Measurements from ENCODE around the gene FBP1. TPM values are rescaled to one million over a fixed set of nuclear protein-coding genes. Genes with fewer than 3 reads are reported as not detected.
A peak's percentile ranks its signal among the peaks of the same experiment; 100 is the strongest.

Gene FBP1
- total and polyA plus RNA-seq, 10 of the 15 experiments (the other 5 are each of a cell fraction or from before 2014, with no cell fraction given), result 0.11 to 0.38 (median 0.15) TPM; not detected in 7

DNA sequence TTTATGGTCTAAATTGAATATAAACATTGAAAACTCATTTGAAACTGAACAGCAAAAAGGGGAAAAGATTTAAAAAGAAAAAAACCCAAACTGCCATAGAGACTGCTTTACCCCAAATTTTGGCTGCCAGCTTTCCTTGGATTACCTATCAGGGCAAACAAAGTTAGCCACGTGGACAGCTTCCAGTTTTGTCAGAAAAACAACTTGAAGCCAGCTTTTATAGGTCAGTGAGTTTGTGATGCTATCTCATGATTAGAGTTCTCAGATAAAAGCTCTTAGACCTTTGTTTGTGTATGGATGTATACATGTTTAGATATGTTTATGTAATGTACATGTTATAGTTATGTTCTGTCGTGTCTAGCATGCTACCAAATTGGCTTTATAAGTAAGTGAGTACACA is 61.7 kb downstream of the FBP1 start:
- intact Hi-C loops (cut with micrococcal nuclease; ENCODE audit: unreplicated experiment), result no loop called here
- H2AFZ ChIP-seq (ENCODE audit: control insufficient read depth, low read depth, low read length), result no peak overlapping the region
- no peak for ATAC-seq

DNA sequence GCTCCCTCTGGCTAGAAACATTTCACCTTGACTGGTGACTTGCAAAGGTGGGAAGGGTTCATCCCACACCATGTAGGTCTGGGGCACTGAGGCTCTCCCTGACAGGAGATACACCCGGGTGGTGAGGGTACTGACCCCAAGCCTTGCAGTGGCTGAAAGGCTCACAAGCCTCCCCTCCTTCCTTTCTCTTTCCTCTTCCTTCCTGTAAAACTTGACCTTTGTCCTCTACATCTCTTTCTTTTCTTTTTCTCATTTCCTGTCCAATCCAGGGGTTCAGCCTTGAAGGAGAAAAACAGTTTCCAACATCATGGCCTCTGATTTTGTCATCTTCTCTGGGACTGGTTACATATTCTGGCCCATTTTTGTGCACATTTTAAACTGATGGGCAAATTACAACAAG is 62.3 kb downstream of the FBP1 start:
- Histone ChIP-seq H3K9me3 (replicated peaks; ENCODE audit: control insufficient read depth, insufficient read depth, low read length) (no peaks in the 10 kb centered on the region), H3K9ac (ENCODE audit: control insufficient read depth, insufficient read depth, low read length) (no peak overlapping the region), H4K20me1 (ENCODE audit: control insufficient read depth, insufficient read depth) (no peaks in the 10 kb centered on the region), H3K4me1 (ENCODE audit: control insufficient read depth, insufficient read depth, low read length) (no peaks in the 10 kb centered on the region; the same call in 1 of the 2 replicates), H3K36me3 (ENCODE audit: control insufficient read depth in 2 of 2, insufficient read depth in 2 of 2, low read length in 1 of 2) (no peaks in the 10 kb centered on the region), H3K79me2 (ENCODE audit: control insufficient read depth, insufficient read depth, low read length) (no peaks in the 10 kb centered on the region), H3K4me2 (ENCODE audit: control insufficient read depth, insufficient read depth) (no peak overlapping the region), H2AFZ (ENCODE audit: control insufficient read depth, low read depth, low read length) (no peak overlapping the region), H3K4me3 (no peak overlapping the region), H3K27ac (ENCODE audit: control insufficient read depth, insufficient read depth) (no peak overlapping the region), H3K27me3 (replicated peaks in 1 of 2; ENCODE audit: control insufficient read depth in 2 of 2, insufficient read depth in 2 of 2, low read length in 1 of 2) (no peaks in the 10 kb centered on the region)
- no peak for TF ChIP-seq CHD1 (IDR thresholded peaks at IDR 0.05; ENCODE audit: low read depth, low read length)
- TF ChIP-seq NR2F1 (conservative IDR thresholded peaks at IDR 0.05), result 0 out of 2 replicates have a peak, but pooled peaks have one; percentile 27
- TF ChIP-seq HDGF (IDR thresholded peaks at IDR 0.05), result no peak
- TF ChIP-seq NR2C2 (IDR thresholded peaks at IDR 0.05; ENCODE audit: borderline replicate concordance, control insufficient read depth, insufficient read length, low read depth), result no peak
- TF ChIP-seq ZBTB11 (CRISPR knock-in tag; IDR thresholded peaks at IDR 0.05), result no peak
- TF ChIP-seq IKZF2 (IDR thresholded peaks at IDR 0.05), result no peak
- no TSS peak for BruUV-seq (replicated peaks)
- no peak for ATAC-seq
- FAIRE-seq, result no peak
- intact Hi-C loops (cut with micrococcal nuclease; ENCODE audit: unreplicated experiment), result no loop called here
- in situ Hi-C loops (cut with MboI), result no loop called here
- no peak for DNase-seq (ENCODE audit: low read depth, low spot score)
- ChIA-PET SMC1A (ENCODE audit: uncharacterized antibody, unreplicated experiment) (interaction anchor here (1.1 kb wide), 1 partner anchor 9 kb away, joined by 4 read pairs; no protein-coding TSS in a partner anchor), CTCF (no interaction called here), POLR2A (no interaction called here), RAD21 (ENCODE audit: unreplicated experiment) (no interaction called here)
- WGBS (ENCODE audit: insufficient coverage, insufficient replicate concordance, low lambda C conversion rate, missing lambda C conversion rate), result 6% methylated on average over 1 of the region's 1 CpG

More for the DNA sequence above, 61.7 kb downstream of the FBP1 start:
- ChIA-PET CTCF (no interaction called here), RAD21 (ENCODE audit: unreplicated experiment) (no interaction called here), POLR2A (no interaction called here), SMC1A (ENCODE audit: uncharacterized antibody, unreplicated experiment) (interaction anchor here (1.1 kb wide), 1 partner anchor 9 kb away, joined by 4 read pairs; no protein-coding TSS in a partner anchor)
- TF ChIP-seq SREBF2 (IDR thresholded peaks at IDR 0.05; ENCODE audit: low read length), result no peak
- TF ChIP-seq, protein P1, sequence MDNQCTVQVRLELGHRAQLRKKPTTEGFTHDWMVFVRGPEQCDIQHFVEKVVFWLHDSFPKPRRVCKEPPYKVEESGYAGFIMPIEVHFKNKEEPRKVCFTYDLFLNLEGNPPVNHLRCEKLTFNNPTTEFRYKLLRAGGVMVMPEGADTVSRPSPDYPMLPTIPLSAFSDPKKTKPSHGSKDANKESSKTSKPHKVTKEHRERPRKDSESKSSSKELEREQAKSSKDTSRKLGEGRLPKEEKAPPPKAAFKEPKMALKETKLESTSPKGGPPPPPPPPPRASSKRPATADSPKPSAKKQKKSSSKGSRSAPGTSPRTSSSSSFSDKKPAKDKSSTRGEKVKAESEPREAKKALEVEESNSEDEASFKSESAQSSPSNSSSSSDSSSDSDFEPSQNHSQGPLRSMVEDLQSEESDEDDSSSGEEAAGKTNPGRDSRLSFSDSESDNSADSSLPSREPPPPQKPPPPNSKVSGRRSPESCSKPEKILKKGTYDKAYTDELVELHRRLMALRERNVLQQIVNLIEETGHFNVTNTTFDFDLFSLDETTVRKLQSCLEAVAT (IDR thresholded peaks at IDR 0.05), result no peak
- no peaks in the 10 kb centered on the region for H3K27me3 ChIP-seq (replicated peaks in 1 of 2; ENCODE audit: control insufficient read depth in 2 of 2, insufficient read depth in 2 of 2, low read length in 1 of 2)
- H3K27ac ChIP-seq (ENCODE audit: control insufficient read depth, insufficient read depth), result no peak overlapping the region
- H3K4me2 ChIP-seq (ENCODE audit: control insufficient read depth, insufficient read depth), result no peak overlapping the region
- no peaks in the 10 kb centered on the region for H3K36me3 ChIP-seq (ENCODE audit: control insufficient read depth in 2 of 2, insufficient read depth in 2 of 2, low read length in 1 of 2)
- no TSS peak for BruUV-seq (replicated peaks)
- DNase-seq (ENCODE audit: low read depth, low spot score) (no peak), FAIRE-seq (no peak)
- no peaks in the 10 kb centered on the region; the same call in 1 of the 2 replicates for H3K4me1 ChIP-seq (ENCODE audit: control insufficient read depth, insufficient read depth, low read length)
- H3K4me3 ChIP-seq, result no peak overlapping the region
- H3K9ac ChIP-seq (ENCODE audit: control insufficient read depth, insufficient read depth, low read length), result no peak overlapping the region
- no peaks in the 10 kb centered on the region for H4K20me1 ChIP-seq (ENCODE audit: control insufficient read depth, insufficient read depth)
- no peaks in the 10 kb centered on the region for H3K9me3 ChIP-seq (replicated peaks; ENCODE audit: control insufficient read depth, insufficient read depth, low read length)
- in situ Hi-C loops (cut with MboI), result no loop called here
- H3K79me2 ChIP-seq (ENCODE audit: control insufficient read depth, insufficient read depth, low read length), result no peaks in the 10 kb centered on the region
- 0% methylated on average over 2 of the region's 2 CpGs for WGBS (ENCODE audit: insufficient coverage, insufficient replicate concordance, low lambda C conversion rate, missing lambda C conversion rate)

All from GM12878 (cell line).